Heart left ventricle (tissue), 16 donors: ENCODE measurements around the gene SKP1. TPM values are rescaled to one million over a fixed set of nuclear protein-coding genes. Genes with fewer than 3 reads are reported as not detected.
A peak's percentile ranks its signal among the peaks of the same experiment; 100 is the strongest.

Source experiments
- ATAC-seq, 4 donors: fragments of 200-7000 bp; cut with Tn5 transposase; one replicate each; pipeline ENCODE4 v1.9.1; 2020 to 2022; ENCODE audit warnings: moderate library complexity in 4 of 4, mild to moderate bottlenecking in 3 of 4, moderate number of reproducible peaks in 1 of 4
- DNase-seq, 5 donors: peaks; one replicate each; pipeline ENCODE4 v3.0.0-alpha.2; 2020
- H3K27ac ChIP-seq, 12 donors: fragments of 200-600 bp; sonication (generic) in 4 of 12; one replicate each; pipeline versions ENCODE4 v1.5.0 to v1.8.0; 2016 to 2022; ENCODE audit warnings: mild to moderate bottlenecking in 2 of 12
- H3K27me3 ChIP-seq, 9 donors: fragments of 200-600 bp; sonication (generic) in 2 of 9; one replicate each; pipeline versions ENCODE4 v1.5.1 to v1.8.0; 2016 to 2022; ENCODE audit warnings: mild to moderate bottlenecking in 3 of 9
- H3K36me3 ChIP-seq, 9 donors: fragments of 200-600 bp; sonication (generic) in 2 of 9; one replicate each; pipeline versions ENCODE4 v1.5.0 to v1.8.0; 2018 to 2022; ENCODE audit warnings: mild to moderate bottlenecking in 2 of 9
- H3K4me1 ChIP-seq, 12 donors: fragments of 200-600 bp; sonication (generic) in 4 of 12; one replicate each; pipeline versions ENCODE4 v1.5.0 to v1.8.0; 2016 to 2022; ENCODE audit warnings: mild to moderate bottlenecking in 3 of 12
- H3K4me3 ChIP-seq, 12 donors: fragments of 200-600 bp; sonication (generic) in 4 of 12; one replicate each; pipeline versions ENCODE4 v1.5.0 to v1.8.0; 2017 to 2022; ENCODE audit warnings: mild to moderate bottlenecking in 9 of 12, moderate library complexity in 4 of 12
- H3K9me3 ChIP-seq, 12 donors: fragments of 200-600 bp; sonication (generic) in 4 of 12; one replicate each; pipeline versions ENCODE4 v1.5.0 to v1.8.0; 2016 to 2022; ENCODE audit warnings: mild to moderate bottlenecking in 1 of 12
- CTCF ChIP-seq, 12 donors: fragments of 200-600 bp; sonication (generic) in 4 of 12; IDR thresholded peaks; one replicate each; pipeline versions ENCODE4 v1.5.0 to v1.8.0; 2018 to 2022; ENCODE audit warnings: antibody characterized with exemption in 12 of 12, mild to moderate bottlenecking in 5 of 12
- POLR2A ChIP-seq, 2 donors: fragments of 450-650 bp; IDR thresholded peaks; one replicate each; pipeline ENCODE4 v1.6.1; 2017; ENCODE audit warnings: antibody characterized with exemption in 2 of 2, mild to moderate bottlenecking in 2 of 2, moderate library complexity in 2 of 2
- WGBS, 4 donors: extraction: QIAGEN DNeasy Blood & Tissue Kit in 2 of 4; methylation state at CpG; one replicate each; pipeline versions ENCODE4 v1.1.5 to v1.1.7; 2013 to 2018; 5-methylcytosine and 5-hydroxymethylcytosine counted together
- intact Hi-C, 10 donors: fragments of 100-400 bp; cut with DNase I; formaldehyde crosslinking; loops; one replicate each; pipeline versions ENCODE4 v1.11.1 to v1.14.2; 2022
- polyA plus RNA-seq, 2 donors: library from polyadenylated mRNA; stranded (reverse); fragments of 200-250 nt; gene quantifications; one replicate each; pipeline ENCODE4 v1.2.3, GENCODE V29; 2013
- total RNA-seq, 9 donors: library from RNA; depleted of rRNA in 2 of 9; stranded (reverse); fragments of >200 nt in 2 of 9; fragmentation: NEBNext Ultra II Directional in 3 of 9; extraction: Animal tissue kit (Norgen Biotek cat#: 25700) in 3 of 9; gene quantifications; one replicate each; pipeline versions ENCODE4 v1.1.0 to v1.2.4, GENCODE V29; 2016 to 2023
- donor health status: ischemic (EF 13 %, LVEDD 7.1; RV severe dilation, severe dysfunction).
- donor health status: healthy with polysubstance abuse.
- donor health status: DM: no; HTN: yes; CAD: no.
- donor health status: DM: no; HTN: no; CAD: no.
- donor health status: ischemic (EF 25% LVEDD 6.9; RV normal size, moderate dysfunction).
- donor health status: ischemic (EF 25% LVEDD 5.7; RV mildly dilated, moderate dysfunction).
- donor health status: healthy.
- donor health status: DM: yes; HTN: yes; CAD: no.
- donor health status: ischemic (EF 35%, LVEDD 5.7; RV mildly dilated, moderate dysfunction).
- donor health status: nonischemic (EF 11% LVEDD 7.7; RV severe dilation, severe dysfunction).
- donor health status: DM: yes; HTN: yes; CAD: no.
- donor health status: PGD.
- donor health status: ischemic (EF 29% LVEDD 5.4; RV normal size, mild dysfunction).
- donor health status: nonischemic (EF 23%, LVEDD 6.1; RV moderate dilation, normal function).

SKP1 gene
- total and polyA plus RNA-seq, 11 donors: 175 to 1,085 (median 459) TPM

GRCh38 chr5:134184155-134185135, 7.7 kb upstream of the SKP1 start:
- DNase-seq (peak; percentile 63 to 73 (median 69)), ATAC-seq (peak; percentile 76 to 89 (median 86))
- TF ChIP-seq POLR2A (IDR thresholded peaks at IDR 0.05) (no peak), CTCF (IDR thresholded peaks at IDR 0.05) (peak; percentile 84 to 97 (median 92))
- H3K27ac ChIP-seq: no peak overlapping the region
- no peak overlapping the region for H3K4me3 ChIP-seq
- H3K36me3 ChIP-seq: no peaks in the 10 kb centered on the region
- peaks cover 0 to 10% (median 0%) of the 10 kb centered on the region in 12 donors for H3K4me1 ChIP-seq
- WGBS, 4 donors: 58 to 73% (median 60%) methylated on average over 9 to 11 of the region's 11 CpGs
- H3K9me3 ChIP-seq: no peaks in the 10 kb centered on the region
- H3K27me3 ChIP-seq: no peaks in the 10 kb centered on the region
- intact Hi-C loops: loop anchor here (1.0 to 10.0 kb wide), 5 partner anchors 38 to 403 kb away; no protein-coding TSS in a partner anchor

- ATAC-seq (no peak), DNase-seq (no peak)
- TF ChIP-seq CTCF (IDR thresholded peaks at IDR 0.05) (no peak), POLR2A (IDR thresholded peaks at IDR 0.05) (no peak)
- H3K9me3 ChIP-seq: no peaks in the 10 kb centered on the region
- H3K36me3 ChIP-seq: no peaks in the 10 kb centered on the region
- H3K27ac ChIP-seq: no peak overlapping the region
- peaks cover 0 to 10% (median 0%) of the 10 kb centered on the region in 12 donors for H3K4me1 ChIP-seq
- H3K27me3 ChIP-seq: no peaks in the 10 kb centered on the region
- intact Hi-C loops: loop anchor here in 9 of 10 donors (1.0 to 10.0 kb wide), 4 partner anchors 39 to 404 kb away; no protein-coding TSS in a partner anchor
- no peak overlapping the region for H3K4me3 ChIP-seq
These were observed 6.7 kb upstream of the SKP1 start for GRCh38 chr5:134183481-134183880.

GRCh38 chr5:134178096-134178419, 1.3 kb upstream of the SKP1 start:
- peaks cover 0 to 8% (median 6%) of the 10 kb centered on the region in 9 donors for H3K36me3 ChIP-seq
- intact Hi-C loops: loop anchor here in 5 of 10 donors (5.0 kb wide), 3 partner anchors 49 to 349 kb away; partner anchors contain the start of genes PPP2CA (in 4 of the 5), JADE2 (in 1 of the 5) and UBE2B (in 1 of the 5)
- H3K4me1 ChIP-seq: peaks cover 3 to 36% (median 19%) of the 10 kb centered on the region in 12 donors
- no peak for DNase-seq
- H3K9me3 ChIP-seq: no peaks in the 10 kb centered on the region
- peak in 1 of 4 donors; percentile 2 for ATAC-seq
- H3K27ac ChIP-seq: peak overlapping the region in 7 of 12 donors; percentile 95 to 100 (median 99)
- peak overlapping the region in 6 of 12 donors; percentile 79 to 99 (median 96) for H3K4me3 ChIP-seq
- TF ChIP-seq CTCF (IDR thresholded peaks at IDR 0.05) (no peak), POLR2A (IDR thresholded peaks at IDR 0.05) (no peak)
- H3K27me3 ChIP-seq: no peaks in the 10 kb centered on the region
- WGBS, 4 donors: 78 to 83% (median 80%) methylated on average over 3 of the region's 3 CpGs
